ENCODE data around the gene FZD8.

FZD8 gene

GRCh38 chr10:35635576-35635975 lies 6.5 kb downstream of the FZD8 start:
- peaks cover 48% of the 10 kb centered on the region for H3K27me3 Mint-ChIP-seq
- no peak overlapping the region for H3K4me3 Mint-ChIP-seq
- DNase-seq = peak; percentile 24

DNA sequence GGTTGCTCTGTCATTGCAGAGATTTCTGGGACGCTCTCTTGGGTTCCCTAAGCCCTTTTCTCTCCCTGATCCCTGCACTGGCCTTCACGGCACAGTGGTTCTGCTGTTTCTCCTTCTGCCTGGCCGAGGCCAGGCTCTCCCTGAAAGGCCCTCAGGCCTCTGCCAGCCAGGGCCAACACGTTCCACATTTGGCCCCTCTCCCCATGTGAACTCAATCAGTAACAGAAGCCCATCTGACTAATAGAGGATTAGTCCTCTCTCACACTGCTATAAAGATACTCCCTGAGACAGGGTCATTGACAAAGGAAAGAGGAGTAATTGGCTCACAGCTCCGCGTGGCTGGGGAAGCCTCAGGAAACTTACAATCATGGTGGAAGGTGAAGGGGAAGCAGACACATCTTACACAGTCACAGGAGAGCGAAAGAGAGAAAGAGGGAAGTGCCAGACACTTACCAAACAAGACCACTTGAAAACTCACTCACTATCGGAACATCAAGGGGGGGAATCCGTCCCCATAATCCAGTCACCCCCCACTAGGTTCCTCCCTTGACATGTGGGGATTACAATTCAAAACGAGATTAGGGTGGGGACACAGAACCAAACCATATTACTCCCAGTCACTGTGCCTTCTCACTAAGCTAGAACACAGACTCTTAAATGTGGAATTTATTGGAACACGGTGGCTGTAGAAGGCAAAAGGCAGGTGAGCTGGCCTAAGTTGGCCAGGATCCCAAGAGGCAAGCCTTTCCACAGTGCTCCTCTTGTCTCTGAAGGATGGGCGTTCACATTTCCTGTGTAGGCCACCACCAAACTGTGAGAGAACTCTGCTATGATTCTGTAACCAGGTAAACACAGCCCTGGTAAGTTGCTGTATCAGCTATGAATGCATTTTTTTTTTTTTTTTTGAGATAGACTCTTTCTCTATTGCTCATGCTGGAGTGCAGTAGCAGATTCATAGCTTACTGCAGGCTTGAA lies 8.8 kb downstream of the FZD8 start:
- H3K4me1 Mint-ChIP-seq = peaks cover 2% of the 10 kb centered on the region
- no peak overlapping the region for H3K4me3 Mint-ChIP-seq
- ATAC-seq = no peak
- no peaks in the 10 kb centered on the region for H3K9me3 Mint-ChIP-seq
- H3K27ac Mint-ChIP-seq = no peak overlapping the region
- H3K36me3 Mint-ChIP-seq (ENCODE audit: low read depth) = no peaks in the 10 kb centered on the region
- H3K27me3 Mint-ChIP-seq = peaks cover 35% of the 10 kb centered on the region
- no peak for DNase-seq

More at GRCh38 chr10:35635576-35635975, 6.5 kb downstream of the FZD8 start:
- Mint-ChIP-seq H3K9me3 (no peaks in the 10 kb centered on the region), H3K4me1 (peaks cover 9% of the 10 kb centered on the region), H3K36me3 (ENCODE audit: low read depth) (no peaks in the 10 kb centered on the region), H3K27ac (no peak overlapping the region)
- ATAC-seq = peak; percentile 59

GRCh38 chr10:35632027-35632426 lies 10.1 kb downstream of the FZD8 start:
- peaks cover 27% of the 10 kb centered on the region for H3K27me3 Mint-ChIP-seq
- peaks cover 2% of the 10 kb centered on the region for H3K4me1 Mint-ChIP-seq
- no peaks in the 10 kb centered on the region for H3K36me3 Mint-ChIP-seq (ENCODE audit: low read depth)
- H3K9me3 Mint-ChIP-seq = no peaks in the 10 kb centered on the region
- H3K4me3 Mint-ChIP-seq = no peak overlapping the region
- no peak overlapping the region for H3K27ac Mint-ChIP-seq
- ATAC-seq (no peak), DNase-seq (no peak)

DNA sequence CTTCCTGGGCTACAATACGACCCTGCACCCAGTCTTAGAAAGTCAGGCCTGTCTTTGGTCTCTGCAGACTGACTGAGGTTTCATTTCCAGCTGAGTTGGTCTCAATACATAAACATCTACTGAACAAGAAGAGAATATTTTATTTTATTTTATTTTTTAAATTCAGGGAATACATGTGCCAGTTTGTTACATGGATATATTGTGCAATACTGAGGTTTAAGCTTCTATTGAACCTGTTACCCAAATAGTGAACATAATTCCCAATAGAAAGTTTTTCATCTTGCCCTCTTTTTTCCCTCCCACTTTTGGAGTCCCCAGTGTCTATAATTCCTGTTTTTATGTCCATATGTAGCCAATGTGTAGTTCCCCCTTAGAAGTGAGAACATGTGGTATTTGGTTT lies 10.7 kb downstream of the FZD8 start:
- no peaks in the 10 kb centered on the region for H3K36me3 Mint-ChIP-seq (ENCODE audit: low read depth)
- ATAC-seq = no peak
- H3K27me3 Mint-ChIP-seq = peaks cover 25% of the 10 kb centered on the region
- no peak overlapping the region for H3K4me3 Mint-ChIP-seq
- H3K9me3 Mint-ChIP-seq = no peaks in the 10 kb centered on the region
- no peak overlapping the region for H3K27ac Mint-ChIP-seq
- H3K4me1 Mint-ChIP-seq = no peaks in the 10 kb centered on the region
- DNase-seq = no peak

DNA sequence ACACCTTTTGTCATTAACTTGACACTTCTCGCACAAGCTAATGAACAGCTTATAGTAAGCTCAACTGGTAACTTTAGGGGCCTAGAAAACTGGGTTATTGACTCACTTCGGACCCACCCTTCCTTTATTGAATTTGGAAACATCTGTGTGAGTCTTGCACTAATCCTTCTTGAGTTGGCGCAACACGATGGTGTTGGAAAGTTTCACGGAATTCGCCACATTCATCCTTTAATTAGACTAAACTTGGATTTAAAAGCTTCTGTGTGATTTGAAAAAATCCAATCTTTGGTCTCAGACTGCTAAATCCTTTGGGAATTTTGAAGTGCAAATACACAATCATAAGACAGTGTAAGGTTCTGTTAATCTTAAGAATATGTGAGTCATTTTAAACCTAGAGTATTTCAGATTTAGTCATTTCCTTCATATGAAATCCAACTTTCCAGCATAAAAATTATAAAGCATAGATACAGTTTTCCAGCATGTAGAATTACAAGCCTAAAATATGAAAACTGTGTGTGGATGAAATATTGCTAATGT lies 15.1 kb downstream of the FZD8 start:
- Mint-ChIP-seq H3K4me1 (no peaks in the 10 kb centered on the region), H3K27ac (no peak overlapping the region), H3K36me3 (ENCODE audit: low read depth) (no peaks in the 10 kb centered on the region)

DNA sequence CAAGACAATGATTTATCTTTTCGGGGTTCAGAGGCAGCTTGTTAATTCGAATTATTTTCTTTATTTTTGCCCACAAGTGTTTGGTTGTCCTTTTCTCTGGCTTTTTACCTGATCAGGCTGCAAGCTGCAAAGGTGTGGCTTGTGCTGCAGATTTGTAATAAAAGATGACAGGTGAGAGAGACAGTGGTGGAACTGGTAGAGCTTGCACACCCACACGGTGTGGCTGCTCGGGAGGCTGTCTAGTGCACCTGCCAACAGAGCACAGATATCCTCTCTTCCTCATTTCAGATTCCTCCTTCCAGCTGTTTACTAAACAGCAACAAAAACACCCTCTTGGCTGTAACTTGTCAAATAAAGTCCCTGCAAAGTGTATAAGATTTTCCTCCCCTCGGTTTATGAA lies 27.8 kb downstream of the FZD8 start:
- ATAC-seq (no peak), DNase-seq (no peak)
- Mint-ChIP-seq H3K27ac (no peak overlapping the region), H3K36me3 (ENCODE audit: low read depth) (no peaks in the 10 kb centered on the region), H3K4me3 (no peak overlapping the region), H3K4me1 (no peaks in the 10 kb centered on the region), H3K27me3 (peaks cover 27% of the 10 kb centered on the region), H3K9me3 (peaks cover 4% of the 10 kb centered on the region)

More for the DNA sequence above, 15.1 kb downstream of the FZD8 start:
- no peak for ATAC-seq
- no peak for DNase-seq
- no peaks in the 10 kb centered on the region for H3K9me3 Mint-ChIP-seq
- no peak overlapping the region for H3K4me3 Mint-ChIP-seq
- H3K27me3 Mint-ChIP-seq = peaks cover 19% of the 10 kb centered on the region

DNA sequence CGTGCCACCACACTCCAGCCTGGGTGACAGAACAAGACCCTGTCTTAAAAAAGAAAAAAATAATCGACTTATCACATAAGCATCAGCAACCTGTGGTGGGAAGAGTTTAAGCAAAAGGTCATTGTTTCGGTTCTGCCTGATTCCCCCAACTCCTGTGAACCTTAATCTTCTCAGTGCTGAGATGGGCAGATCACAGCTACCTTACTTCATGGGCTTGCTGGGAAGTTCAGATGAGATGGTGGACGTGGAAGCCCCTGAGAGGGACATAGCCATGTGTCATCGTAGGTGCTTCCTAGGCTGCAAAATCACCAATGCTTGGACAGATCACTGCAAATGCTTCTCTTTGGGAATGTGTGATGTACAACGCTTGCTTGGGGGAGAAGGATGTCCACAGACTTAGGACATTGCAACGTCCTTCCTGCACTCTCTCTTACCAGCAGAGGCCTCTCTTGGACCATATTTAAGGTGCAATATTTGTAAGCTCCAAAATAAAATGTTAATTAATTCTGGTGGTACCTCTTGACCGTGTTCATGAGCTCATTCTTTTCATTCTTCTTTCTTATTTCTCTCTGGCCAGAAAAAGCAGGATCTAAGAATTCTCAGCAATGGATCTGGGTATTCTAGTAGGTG lies 28.4 kb downstream of the FZD8 start:
- H3K27ac Mint-ChIP-seq = no peak overlapping the region
- DNase-seq = no peak
- H3K27me3 Mint-ChIP-seq = peaks cover 32% of the 10 kb centered on the region
- H3K4me3 Mint-ChIP-seq = no peak overlapping the region
- no peaks in the 10 kb centered on the region for H3K4me1 Mint-ChIP-seq
- no peaks in the 10 kb centered on the region for H3K36me3 Mint-ChIP-seq (ENCODE audit: low read depth)
- H3K9me3 Mint-ChIP-seq = peaks cover 3% of the 10 kb centered on the region
- no peak for ATAC-seq

DNA sequence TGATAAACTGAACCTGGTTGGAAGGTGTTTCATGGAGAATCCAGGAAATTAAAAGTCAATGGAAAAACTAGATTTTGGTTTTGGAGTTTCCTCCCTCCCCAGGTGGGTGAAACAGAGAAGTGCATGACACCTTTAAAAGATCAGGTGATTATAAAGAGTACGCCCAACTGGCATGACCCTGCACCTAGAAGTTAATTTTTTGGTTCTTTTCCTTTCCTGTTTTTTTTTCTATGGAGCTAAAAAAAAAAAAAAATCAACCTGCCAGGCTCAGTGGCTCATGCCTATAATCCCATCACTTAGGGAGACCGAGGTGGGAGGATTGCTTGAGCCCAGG lies 29.0 kb downstream of the FZD8 start:
- peaks cover 3% of the 10 kb centered on the region for H3K9me3 Mint-ChIP-seq
- no peak overlapping the region for H3K27ac Mint-ChIP-seq
- H3K4me1 Mint-ChIP-seq = no peaks in the 10 kb centered on the region
- DNase-seq (no peak), ATAC-seq (no peak)
- H3K4me3 Mint-ChIP-seq = no peak overlapping the region
- H3K36me3 Mint-ChIP-seq (ENCODE audit: low read depth) = no peaks in the 10 kb centered on the region
- peaks cover 35% of the 10 kb centered on the region for H3K27me3 Mint-ChIP-seq

DNA sequence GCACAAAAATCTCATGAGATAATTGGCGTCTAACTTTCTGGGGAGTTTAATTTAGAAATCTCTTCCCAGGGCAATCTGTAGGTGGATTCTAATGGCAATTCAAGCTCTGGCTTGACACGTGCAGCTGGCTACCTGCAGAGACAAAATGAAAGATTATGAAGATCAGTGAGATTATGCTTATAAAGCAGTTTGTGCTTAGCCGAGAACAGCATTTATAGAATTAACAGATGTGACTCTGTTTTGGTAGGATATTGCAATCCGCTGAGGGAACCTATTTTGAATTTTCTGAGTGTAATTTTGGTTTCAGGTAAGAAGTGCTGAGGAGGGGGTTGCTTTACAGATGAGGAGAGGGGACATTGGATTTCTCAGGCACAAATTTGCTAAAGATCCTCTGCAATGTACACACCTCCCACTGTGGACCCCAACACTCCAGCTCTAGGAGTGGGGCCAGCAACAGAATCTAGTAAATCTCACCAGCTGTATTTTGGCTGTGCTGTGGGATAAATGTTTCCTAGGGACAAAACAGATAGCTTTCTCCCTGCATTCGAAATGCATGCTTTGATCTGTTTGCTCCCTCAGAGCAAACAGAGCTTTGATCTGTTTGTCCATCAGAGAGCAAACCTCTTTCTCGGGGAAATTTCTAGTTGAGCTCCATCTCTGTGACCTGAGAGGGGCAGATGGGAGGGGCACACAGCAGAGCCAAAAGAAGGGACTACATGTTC lies 29.6 kb downstream of the FZD8 start:
- H3K27ac Mint-ChIP-seq = no peak overlapping the region
- H3K36me3 Mint-ChIP-seq (ENCODE audit: low read depth) = no peaks in the 10 kb centered on the region
- no peak overlapping the region for H3K4me3 Mint-ChIP-seq
- DNase-seq (no peak), ATAC-seq (no peak)
- peaks cover 2% of the 10 kb centered on the region for H3K4me1 Mint-ChIP-seq
- peaks cover 35% of the 10 kb centered on the region for H3K27me3 Mint-ChIP-seq
- peaks cover 3% of the 10 kb centered on the region for H3K9me3 Mint-ChIP-seq

DNA sequence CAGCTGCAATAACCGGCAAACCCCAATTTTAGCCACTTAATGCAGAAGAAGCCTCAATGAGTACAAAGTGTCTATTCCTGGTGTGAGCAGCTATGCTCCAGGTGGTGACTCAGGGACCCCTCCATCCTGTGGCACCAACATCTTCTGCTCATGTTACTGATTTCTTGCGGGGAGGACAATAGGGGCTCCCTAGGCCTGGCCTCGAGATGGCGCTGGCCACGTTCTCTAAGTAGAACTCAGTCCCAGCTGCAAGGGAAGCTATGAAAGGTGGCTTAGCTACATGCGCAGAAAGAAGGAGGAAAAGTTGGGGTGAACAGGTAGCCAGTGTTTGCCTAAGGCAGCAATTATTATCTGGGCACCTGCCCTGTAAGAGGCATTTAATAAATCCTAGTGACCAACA lies 30.3 kb downstream of the FZD8 start:
- H3K9me3 Mint-ChIP-seq = peaks cover 3% of the 10 kb centered on the region
- H3K36me3 Mint-ChIP-seq (ENCODE audit: low read depth) = no peaks in the 10 kb centered on the region
- H3K27me3 Mint-ChIP-seq = peaks cover 42% of the 10 kb centered on the region
- ATAC-seq (no peak), DNase-seq (no peak)
- no peak overlapping the region for H3K4me3 Mint-ChIP-seq
- H3K27ac Mint-ChIP-seq = no peak overlapping the region
- H3K4me1 Mint-ChIP-seq = peaks cover 5% of the 10 kb centered on the region

- Mint-ChIP-seq H3K36me3 (ENCODE audit: low read depth) (no peaks in the 10 kb centered on the region), H3K4me1 (peaks cover 5% of the 10 kb centered on the region), H3K27me3 (peaks cover 38% of the 10 kb centered on the region), H3K27ac (no peak overlapping the region), H3K9me3 (peaks cover 3% of the 10 kb centered on the region), H3K4me3 (no peak overlapping the region)
- DNase-seq (no peak), ATAC-seq (peak; percentile 24)
Measured at GRCh38 chr10:35608328-35608672, 33.8 kb downstream of the FZD8 start.

DNA sequence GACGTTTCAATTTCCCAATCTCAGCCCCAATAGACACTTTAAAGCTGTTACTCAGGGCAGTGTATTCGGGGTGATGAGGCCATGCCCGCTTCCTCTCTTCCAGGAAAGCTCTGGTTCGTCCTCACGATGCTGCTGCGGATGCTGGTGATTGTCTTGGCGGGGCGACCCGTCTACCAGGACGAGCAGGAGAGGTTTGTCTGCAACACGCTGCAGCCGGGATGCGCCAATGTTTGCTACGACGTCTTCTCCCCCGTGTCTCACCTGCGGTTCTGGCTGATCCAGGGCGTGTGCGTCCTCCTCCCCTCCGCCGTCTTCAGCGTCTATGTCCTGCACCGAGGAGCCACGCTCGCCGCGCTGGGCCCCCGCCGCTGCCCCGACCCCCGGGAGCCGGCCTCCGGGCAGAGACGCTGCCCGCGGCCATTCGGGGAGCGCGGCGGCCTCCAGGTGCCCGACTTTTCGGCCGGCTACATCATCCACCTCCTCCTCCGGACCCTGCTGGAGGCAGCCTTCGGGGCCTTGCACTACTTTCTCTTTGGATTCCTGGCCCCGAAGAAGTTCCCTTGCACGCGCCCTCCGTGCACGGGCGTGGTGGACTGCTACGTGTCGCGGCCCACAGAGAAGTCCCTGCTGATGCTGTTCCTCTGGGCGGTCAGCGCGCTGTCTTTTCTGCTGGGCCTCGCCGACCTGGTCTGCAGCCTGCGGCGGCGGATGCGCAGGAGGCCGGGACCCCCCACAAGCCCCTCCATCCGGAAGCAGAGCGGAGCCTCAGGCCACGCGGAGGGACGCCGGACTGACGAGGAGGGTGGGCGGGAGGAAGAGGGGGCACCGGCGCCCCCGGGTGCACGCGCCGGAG lies 34.4 kb downstream of the FZD8 start:
- Mint-ChIP-seq H3K36me3 (ENCODE audit: low read depth) (no peaks in the 10 kb centered on the region), H3K27me3 (peaks cover 42% of the 10 kb centered on the region), H3K27ac (no peak overlapping the region), H3K4me3 (peak overlapping the region; percentile 67), H3K4me1 (peaks cover 5% of the 10 kb centered on the region), H3K9me3 (peaks cover 3% of the 10 kb centered on the region)
- DNase-seq (peak; percentile 1), ATAC-seq (peak; percentile 54)

DNA sequence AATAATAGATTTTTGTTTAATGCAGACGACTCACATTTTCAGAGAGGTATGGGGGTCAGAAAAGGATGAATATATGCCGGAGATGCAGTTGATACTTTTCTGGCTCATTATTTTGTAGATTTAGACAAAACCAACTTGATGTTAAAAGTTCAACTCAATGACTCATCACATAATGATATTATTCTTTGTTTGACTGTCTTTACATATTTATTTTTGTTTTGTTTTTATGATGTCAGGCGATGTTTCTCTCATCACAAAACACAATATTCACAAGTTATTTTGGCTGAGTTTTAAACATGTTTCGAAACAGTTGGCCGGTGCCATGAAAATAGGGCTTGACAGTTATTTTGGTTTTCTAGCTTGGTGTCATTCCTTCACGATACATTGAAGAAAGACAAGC lies 35.7 kb downstream of the FZD8 start:
- Mint-ChIP-seq H3K27ac (no peak overlapping the region), H3K27me3 (peaks cover 42% of the 10 kb centered on the region), H3K4me3 (no peak overlapping the region), H3K36me3 (ENCODE audit: low read depth) (no peaks in the 10 kb centered on the region), H3K9me3 (peaks cover 3% of the 10 kb centered on the region), H3K4me1 (peaks cover 5% of the 10 kb centered on the region)
- ATAC-seq = no peak
- no peak for DNase-seq

DNA sequence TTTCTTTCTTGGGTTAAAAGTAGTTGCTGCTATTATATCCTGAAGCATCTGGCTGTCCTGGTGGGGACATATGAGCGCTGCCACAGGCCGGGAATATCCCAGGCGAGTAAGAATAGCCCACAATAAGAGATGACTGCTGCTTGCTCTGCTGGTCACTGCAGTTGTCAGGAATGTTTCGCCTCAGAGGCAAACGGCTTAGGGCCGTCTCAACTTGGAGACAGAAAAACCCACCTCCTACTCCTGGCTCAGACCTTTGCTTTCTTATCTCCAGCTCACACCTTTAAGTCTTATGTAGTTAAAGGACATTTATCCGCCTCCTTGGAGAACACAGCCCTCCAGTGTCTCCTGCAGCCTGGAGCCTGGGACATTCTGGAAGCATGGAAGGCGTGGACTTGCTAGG lies 36.9 kb downstream of the FZD8 start, which contains the start of gene GJD4:
Gene GJD4, plus strand, starts transcription at position 151 of the 400 bp plus-strand sequence. Its CDS starts 227 bp downstream, at position 378.
- peaks cover 43% of the 10 kb centered on the region for H3K27me3 Mint-ChIP-seq

More for the DNA sequence above, 36.9 kb downstream of the FZD8 start, which contains the start of gene GJD4:
- ATAC-seq (no peak), DNase-seq (no peak)
- no peak within 1 kb of the TSS for H3K27ac Mint-ChIP-seq
- no peak within 1 kb of the TSS for H3K4me3 Mint-ChIP-seq
- H3K9me3 Mint-ChIP-seq = peaks cover 3% of the 10 kb centered on the region
- H3K36me3 Mint-ChIP-seq (ENCODE audit: low read depth) = no peaks in the 10 kb centered on the region
- H3K4me1 Mint-ChIP-seq = peaks cover 5% of the 10 kb centered on the region
